ENCODE data around the gene GALNT13. TPM values are rescaled to one million over a fixed set of nuclear protein-coding genes. Genes with fewer than 3 reads are reported as not detected.

The GALNT13 gene
- total and polyA plus RNA-seq, 2 donors (not counting 1 experiment from before 2014, with no cell fraction given) = not detected

GRCh38 chr2:154350911-154351310 is 479.2 kb downstream of the GALNT13 start:
- 28% methylated on average over 3 of the region's 3 CpGs for WGBS (ENCODE audit: insufficient coverage)
- POLR2A ChIA-PET = no interaction called here
- intact Hi-C loops (cut with micrococcal nuclease) = no loop called here

GRCh38 chr2:154361276-154361675 is 489.6 kb downstream of the GALNT13 start:
- Histone ChIP-seq H3K9ac (ENCODE audit: low read length) (no peak overlapping the region), H3K36me3 (replicated peaks in 1 of 2; ENCODE audit: control extremely low read depth in 1 of 2, control insufficient read depth in 1 of 2, extremely low read depth in 1 of 2, insufficient read depth in 2 of 2, low read length in 1 of 2) (no peaks in the 10 kb centered on the region), H3K9me3 (ENCODE audit: control extremely low read depth in 1 of 3, control insufficient read depth in 2 of 3, insufficient read depth in 1 of 3, low read length in 2 of 3) (no peaks in the 10 kb centered on the region), H3K27me3 (replicated peaks in 1 of 4; ENCODE audit: control extremely low read depth in 1 of 4, control insufficient read depth in 3 of 4, insufficient read depth in 4 of 4, low read length in 3 of 4) (no peaks in the 10 kb centered on the region), H2AFZ (ENCODE audit: insufficient read depth, low read depth, low read length, poor library complexity, severe bottlenecking) (no peak overlapping the region), H3K4me1 (ENCODE audit: control insufficient read depth in 2 of 2, insufficient read depth in 2 of 2, low read length in 2 of 2) (no peaks in the 10 kb centered on the region), H3K4me2 (replicated peaks; ENCODE audit: low read depth, low read length, poor library complexity, severe bottlenecking) (no peak overlapping the region), H3K27ac (ENCODE audit: low read length in 2 of 2) (no peak overlapping the region), H4K20me1 (ENCODE audit: control insufficient read depth, insufficient read depth, low read length, poor library complexity, severe bottlenecking) (no peaks in the 10 kb centered on the region), H3K79me2 (ENCODE audit: control insufficient read depth, insufficient read depth, low read length) (no peaks in the 10 kb centered on the region), H3K4me3 (ENCODE audit: control extremely low read depth in 1 of 5, extremely low read depth in 1 of 5, insufficient read depth in 1 of 5, low read depth in 2 of 5, low read length in 4 of 5) (no peak overlapping the region)
- Mint-ChIP-seq H3K4me3 (no peak overlapping the region), H3K27ac (no peak overlapping the region), H3K27me3 (no peaks in the 10 kb centered on the region), H3K4me1 (no peaks in the 10 kb centered on the region), H3K9me3 (ENCODE audit: insufficient read depth) (peaks cover 2% of the 10 kb centered on the region)
- WGBS (ENCODE audit: insufficient coverage) = no CpG with 5 or more reads among the region's 2 CpGs
- POLR2A ChIA-PET = no interaction called here
- TF ChIP-seq, protein P1, sequence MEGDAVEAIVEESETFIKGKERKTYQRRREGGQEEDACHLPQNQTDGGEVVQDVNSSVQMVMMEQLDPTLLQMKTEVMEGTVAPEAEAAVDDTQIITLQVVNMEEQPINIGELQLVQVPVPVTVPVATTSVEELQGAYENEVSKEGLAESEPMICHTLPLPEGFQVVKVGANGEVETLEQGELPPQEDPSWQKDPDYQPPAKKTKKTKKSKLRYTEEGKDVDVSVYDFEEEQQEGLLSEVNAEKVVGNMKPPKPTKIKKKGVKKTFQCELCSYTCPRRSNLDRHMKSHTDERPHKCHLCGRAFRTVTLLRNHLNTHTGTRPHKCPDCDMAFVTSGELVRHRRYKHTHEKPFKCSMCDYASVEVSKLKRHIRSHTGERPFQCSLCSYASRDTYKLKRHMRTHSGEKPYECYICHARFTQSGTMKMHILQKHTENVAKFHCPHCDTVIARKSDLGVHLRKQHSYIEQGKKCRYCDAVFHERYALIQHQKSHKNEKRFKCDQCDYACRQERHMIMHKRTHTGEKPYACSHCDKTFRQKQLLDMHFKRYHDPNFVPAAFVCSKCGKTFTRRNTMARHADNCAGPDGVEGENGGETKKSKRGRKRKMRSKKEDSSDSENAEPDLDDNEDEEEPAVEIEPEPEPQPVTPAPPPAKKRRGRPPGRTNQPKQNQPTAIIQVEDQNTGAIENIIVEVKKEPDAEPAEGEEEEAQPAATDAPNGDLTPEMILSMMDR (IDR thresholded peaks at IDR 0.05) = no peak
- TF ChIP-seq EZH2 (IDR thresholded peaks at IDR 0.05; ENCODE audit: borderline replicate concordance, insufficient read depth, low read depth, low read length, poor library complexity, severe bottlenecking) = no peak
- ATAC-seq (ENCODE audit: low read depth) = no peak
- intact Hi-C loops (cut with micrococcal nuclease) = no loop called here
- CTCF ChIA-PET = no interaction called here
- no peak for DNase-seq

More at GRCh38 chr2:154350911-154351310, 479.2 kb downstream of the GALNT13 start:
- no peak overlapping the region for H3K9ac ChIP-seq (ENCODE audit: low read length)
- Mint-ChIP-seq H3K4me1 (no peaks in the 10 kb centered on the region), H3K4me3 (no peak overlapping the region), H3K9me3 (ENCODE audit: insufficient read depth) (no peaks in the 10 kb centered on the region), H3K27me3 (no peaks in the 10 kb centered on the region), H3K27ac (no peak overlapping the region)
- DNase-seq (no peak), ATAC-seq (ENCODE audit: low read depth) (no peak)
- TF ChIP-seq EZH2 (IDR thresholded peaks at IDR 0.05; ENCODE audit: borderline replicate concordance, insufficient read depth, low read depth, low read length, poor library complexity, severe bottlenecking) = no peak
- TF ChIP-seq, protein P1 (IDR thresholded peaks at IDR 0.05) = no peak
- H3K4me3 ChIP-seq (ENCODE audit: control extremely low read depth in 1 of 5, extremely low read depth in 1 of 5, insufficient read depth in 1 of 5, low read depth in 2 of 5, low read length in 4 of 5) = no peak overlapping the region
- H2AFZ ChIP-seq (ENCODE audit: insufficient read depth, low read depth, low read length, poor library complexity, severe bottlenecking) = no peak overlapping the region
- no peaks in the 10 kb centered on the region for H3K79me2 ChIP-seq (ENCODE audit: control insufficient read depth, insufficient read depth, low read length)
- CTCF ChIA-PET = no interaction called here
- no peak overlapping the region for H3K27ac ChIP-seq (ENCODE audit: low read length in 2 of 2)
- no peak overlapping the region for H3K4me2 ChIP-seq (replicated peaks; ENCODE audit: low read depth, low read length, poor library complexity, severe bottlenecking)
- no peaks in the 10 kb centered on the region for H3K27me3 ChIP-seq (replicated peaks in 1 of 4; ENCODE audit: control extremely low read depth in 1 of 4, control insufficient read depth in 3 of 4, insufficient read depth in 4 of 4, low read length in 3 of 4)
- H3K4me1 ChIP-seq (ENCODE audit: control insufficient read depth in 2 of 2, insufficient read depth in 2 of 2, low read length in 2 of 2) = no peaks in the 10 kb centered on the region
- H3K9me3 ChIP-seq (ENCODE audit: control extremely low read depth in 1 of 3, control insufficient read depth in 2 of 3, insufficient read depth in 1 of 3, low read length in 2 of 3) = no peaks in the 10 kb centered on the region
- H3K36me3 ChIP-seq (replicated peaks in 1 of 2; ENCODE audit: control extremely low read depth in 1 of 2, control insufficient read depth in 1 of 2, extremely low read depth in 1 of 2, insufficient read depth in 2 of 2, low read length in 1 of 2) = no peaks in the 10 kb centered on the region
- no peaks in the 10 kb centered on the region for H4K20me1 ChIP-seq (ENCODE audit: control insufficient read depth, insufficient read depth, low read length, poor library complexity, severe bottlenecking)
